NAMALWA (cell line): ENCODE results near the gene FAR1.
A peak's percentile ranks its signal among the peaks of the same experiment; 100 is the strongest.
"Not testable (repeated sequence)": the region's sequence is repeated elsewhere in the genome, so short reads cannot be mapped to it uniquely, and the experiment has no call there.

Experiments used
- DNase-seq: peaks from one replicate; pipeline ENCODE4 v3.0.0-alpha.2; 2015; ENCODE audit warnings: low spot score

FAR1 gene, protein sequence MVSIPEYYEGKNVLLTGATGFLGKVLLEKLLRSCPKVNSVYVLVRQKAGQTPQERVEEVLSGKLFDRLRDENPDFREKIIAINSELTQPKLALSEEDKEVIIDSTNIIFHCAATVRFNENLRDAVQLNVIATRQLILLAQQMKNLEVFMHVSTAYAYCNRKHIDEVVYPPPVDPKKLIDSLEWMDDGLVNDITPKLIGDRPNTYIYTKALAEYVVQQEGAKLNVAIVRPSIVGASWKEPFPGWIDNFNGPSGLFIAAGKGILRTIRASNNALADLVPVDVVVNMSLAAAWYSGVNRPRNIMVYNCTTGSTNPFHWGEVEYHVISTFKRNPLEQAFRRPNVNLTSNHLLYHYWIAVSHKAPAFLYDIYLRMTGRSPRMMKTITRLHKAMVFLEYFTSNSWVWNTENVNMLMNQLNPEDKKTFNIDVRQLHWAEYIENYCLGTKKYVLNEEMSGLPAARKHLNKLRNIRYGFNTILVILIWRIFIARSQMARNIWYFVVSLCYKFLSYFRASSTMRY

DNA sequence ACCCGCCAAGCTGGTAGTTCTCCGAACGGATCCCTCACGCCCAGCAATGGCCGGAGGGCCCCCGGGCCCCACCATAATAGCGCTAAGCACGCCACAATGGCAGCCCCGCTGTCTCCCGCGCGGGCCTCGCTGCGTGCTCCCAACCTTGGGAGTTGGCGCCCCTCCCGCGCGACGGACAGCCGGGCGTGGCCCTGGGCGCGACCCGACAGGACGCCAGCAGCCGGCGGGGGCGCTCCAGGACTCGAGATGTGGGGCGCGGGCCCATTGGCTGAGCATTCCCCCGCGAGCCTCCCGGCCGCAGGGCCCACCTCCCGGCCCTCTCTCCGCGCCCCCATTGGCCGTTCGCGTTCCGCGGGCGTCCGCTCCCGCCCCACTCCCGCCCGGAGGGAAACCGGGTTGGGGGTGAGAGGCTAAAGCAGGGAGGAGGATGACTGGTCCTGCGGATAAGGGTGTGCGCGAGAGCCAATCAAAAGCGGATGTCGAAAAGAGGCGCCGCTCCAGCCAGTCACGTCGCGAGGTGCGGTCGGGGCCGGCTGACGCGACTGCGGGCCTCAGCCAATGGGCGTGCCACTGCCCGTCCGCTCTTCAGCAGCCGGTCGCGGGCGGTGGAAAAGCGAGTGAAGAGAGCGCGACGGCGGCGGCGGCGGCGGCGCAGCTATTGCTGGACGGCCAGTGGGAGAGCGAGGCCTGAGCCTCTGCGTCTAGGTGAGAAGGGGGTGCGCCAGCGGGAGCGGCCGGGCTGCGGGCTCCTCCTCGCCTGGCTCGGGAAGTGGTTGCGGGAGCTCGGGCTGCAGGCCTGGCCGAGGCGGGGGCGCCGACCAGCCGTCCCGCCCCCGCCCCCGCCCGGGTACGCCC is at the start of gene FAR1:
Gene FAR1 (plus strand): TSS at position 567 of the 855 bp plus-strand sequence. CDS start 26,098 bp downstream, outside the sequence.
- peak; percentile 98 for DNase-seq

DNA sequence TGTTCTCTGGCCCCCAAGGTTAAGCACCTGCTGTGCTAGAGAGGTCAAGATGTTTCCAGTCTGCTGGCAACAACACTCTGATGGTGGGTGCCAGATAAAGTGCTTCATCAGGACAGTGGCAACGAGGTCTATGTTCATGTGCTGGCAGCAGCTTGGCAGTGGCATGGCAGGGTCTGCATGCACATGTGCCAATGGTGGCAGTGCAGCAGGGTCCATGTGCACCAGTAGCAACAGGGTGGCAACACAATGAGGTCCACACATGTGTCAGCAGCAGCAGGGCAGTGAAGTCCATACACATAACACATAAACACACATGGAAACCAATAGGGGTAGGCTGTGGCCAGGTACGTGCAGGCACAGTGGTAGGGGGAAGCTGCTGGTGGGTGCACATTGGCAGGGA is 48.4 kb upstream of the FAR1 start:
- no peak for DNase-seq

DNA sequence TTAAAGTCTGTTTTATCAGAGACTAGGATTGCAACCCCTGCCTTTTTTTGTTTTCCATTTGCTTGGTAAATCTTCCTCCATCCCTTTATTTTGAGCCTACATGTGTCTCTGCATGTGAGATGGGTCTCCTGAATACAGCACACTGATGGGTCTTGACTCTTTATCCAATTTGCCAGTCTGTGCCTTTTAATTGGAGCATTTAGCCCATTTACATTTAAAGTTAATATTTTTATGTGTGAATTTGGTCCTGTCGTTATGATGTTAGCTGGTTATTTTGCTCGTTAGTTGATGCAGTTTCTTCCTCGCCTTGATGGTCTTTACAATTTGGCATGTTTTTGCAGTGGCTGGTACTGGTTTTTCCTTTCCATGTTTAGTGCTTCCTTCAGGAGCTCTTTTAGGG is 41.6 kb upstream of the FAR1 start:
- not testable (repeated sequence) for DNase-seq

DNA sequence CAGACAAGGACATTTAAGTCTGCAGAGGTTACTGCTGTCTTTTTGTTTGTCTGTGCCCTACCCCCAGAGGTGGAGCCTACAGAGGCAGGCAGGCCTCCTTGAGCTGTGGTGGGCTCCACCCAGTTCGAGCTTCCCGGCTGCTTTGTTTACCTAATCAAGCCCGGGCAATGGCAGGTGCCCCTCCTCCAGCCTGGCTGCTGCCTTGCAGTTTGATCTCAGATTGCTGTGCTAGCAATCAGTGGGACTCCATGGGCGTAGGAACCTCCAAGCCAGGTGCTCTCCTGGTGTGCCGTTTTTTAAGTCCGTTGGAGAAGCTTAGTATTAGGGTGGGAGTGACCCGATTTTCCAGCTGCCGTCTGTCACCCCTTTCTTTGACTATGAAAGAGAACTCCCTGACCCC is 39.8 kb upstream of the FAR1 start:
- DNase-seq = not testable (repeated sequence)

DNA sequence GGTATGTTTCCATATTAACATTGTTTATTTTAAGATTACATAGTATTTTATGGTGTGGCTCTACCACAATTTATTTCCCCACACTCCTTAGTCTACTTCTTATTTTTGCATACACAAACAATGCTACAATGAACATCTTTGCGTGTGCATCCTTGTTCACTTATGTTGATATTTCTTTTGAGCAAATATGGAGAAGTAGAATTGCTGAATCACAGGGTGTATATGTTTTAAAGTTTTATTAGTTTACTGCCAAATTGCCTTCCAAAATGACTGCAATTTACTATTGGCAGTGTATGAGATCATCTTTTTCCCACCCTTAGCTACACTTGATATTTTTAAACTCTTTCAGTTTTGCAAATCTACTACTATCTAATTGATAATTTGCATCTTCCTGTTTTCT is 38.7 kb upstream of the FAR1 start:
- no peak for DNase-seq

DNA sequence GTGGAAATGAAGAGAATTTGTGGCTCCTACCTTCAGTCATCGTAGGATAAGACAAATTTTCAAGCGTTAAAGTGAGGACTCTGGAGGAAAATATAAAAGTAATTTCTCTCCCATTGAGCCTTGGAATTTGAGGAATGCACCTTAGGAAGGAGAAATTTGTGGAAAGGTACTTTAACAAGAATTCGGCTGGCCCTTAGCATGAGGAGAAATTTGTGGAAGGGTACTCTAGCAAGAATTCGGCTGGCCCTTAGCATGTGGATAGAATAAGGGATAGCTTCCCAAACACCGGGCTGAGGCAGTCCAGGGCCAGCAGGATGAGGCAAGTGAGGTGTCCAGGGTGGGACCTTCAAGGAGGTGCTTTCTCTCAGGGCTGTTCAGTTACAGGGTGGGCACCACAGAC is 33.2 kb upstream of the FAR1 start:
- DNase-seq = no peak

DNA sequence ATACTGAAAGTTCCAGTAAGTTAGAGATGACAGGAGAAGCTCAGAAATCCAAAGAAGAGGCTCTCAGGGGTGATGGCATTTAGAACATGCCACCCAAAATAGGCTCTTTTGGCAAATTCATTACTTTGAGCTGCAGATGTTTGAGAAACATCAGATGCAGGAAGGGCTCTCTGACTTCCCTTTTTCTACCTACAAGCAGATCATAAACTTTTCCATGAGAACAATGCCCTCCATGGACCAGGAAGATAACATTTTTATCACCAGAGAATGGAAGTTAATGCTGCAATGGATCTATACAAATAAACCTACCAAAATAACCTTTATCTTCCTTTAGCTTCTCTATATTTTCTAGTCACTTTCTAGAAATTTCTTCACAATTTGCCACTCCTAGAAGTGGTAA is 32.7 kb upstream of the FAR1 start:
- no peak for DNase-seq

DNA sequence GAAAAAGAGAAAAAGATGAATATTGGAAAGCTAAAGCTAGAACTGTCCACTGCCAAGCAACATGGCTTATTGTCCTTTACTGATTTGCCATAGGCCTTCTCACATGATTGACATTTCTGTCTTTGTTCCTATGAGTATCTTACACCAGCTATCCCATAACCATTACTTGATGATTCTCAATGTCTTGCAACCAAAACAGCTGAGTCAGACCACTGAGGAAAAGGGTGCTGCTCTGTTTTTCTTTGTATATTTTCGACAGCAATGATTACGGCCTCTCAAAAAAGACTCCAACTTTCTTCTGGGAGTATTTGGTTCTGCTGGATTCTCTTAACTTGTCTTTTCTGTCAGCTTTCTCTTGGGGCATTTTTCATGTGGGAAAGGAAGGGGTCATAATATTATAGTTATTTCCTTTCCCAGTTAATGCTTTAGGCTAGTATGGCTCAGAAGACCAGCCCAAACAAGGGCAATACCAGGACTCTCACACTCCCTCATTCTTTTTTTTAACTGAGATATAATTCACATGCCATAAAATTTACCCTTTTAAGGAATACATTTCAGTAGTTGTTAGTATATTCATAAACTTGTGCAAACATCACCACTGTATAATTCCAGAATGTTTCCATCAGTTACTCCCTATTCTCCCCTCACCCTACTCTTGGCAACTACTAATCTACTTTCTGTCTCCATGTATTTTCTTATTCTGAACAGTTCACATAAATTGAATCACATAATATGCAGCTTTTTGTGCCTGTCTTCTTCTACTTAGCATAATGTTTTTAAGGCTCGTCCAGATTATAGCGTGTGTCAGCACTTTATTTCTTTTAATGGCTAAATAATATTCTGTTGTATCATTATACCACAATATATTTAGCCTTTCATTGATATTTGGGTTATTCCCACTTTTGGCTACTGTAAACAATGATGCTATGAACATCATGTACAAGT is 31.1 kb upstream of the FAR1 start:
- no peak for DNase-seq

DNA sequence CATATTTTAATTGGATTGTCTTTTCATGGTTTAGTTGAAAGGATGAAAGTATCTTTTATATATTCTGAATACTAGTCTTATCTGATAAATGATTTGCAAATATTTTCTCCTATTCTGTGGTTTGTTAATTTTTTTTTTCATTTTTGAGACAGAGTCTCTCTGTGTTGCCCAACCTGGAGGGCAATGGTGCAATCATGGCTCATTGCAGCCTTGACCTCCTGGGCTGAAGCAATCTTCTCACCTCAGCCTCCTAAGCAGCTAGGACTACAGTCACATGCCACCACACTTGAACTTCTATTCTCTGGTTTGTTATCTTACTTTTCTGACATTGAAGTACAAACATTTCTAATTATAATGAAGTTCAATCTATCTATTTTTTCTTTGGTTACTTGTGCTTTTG is 30.0 kb upstream of the FAR1 start:
- no peak for DNase-seq

DNA sequence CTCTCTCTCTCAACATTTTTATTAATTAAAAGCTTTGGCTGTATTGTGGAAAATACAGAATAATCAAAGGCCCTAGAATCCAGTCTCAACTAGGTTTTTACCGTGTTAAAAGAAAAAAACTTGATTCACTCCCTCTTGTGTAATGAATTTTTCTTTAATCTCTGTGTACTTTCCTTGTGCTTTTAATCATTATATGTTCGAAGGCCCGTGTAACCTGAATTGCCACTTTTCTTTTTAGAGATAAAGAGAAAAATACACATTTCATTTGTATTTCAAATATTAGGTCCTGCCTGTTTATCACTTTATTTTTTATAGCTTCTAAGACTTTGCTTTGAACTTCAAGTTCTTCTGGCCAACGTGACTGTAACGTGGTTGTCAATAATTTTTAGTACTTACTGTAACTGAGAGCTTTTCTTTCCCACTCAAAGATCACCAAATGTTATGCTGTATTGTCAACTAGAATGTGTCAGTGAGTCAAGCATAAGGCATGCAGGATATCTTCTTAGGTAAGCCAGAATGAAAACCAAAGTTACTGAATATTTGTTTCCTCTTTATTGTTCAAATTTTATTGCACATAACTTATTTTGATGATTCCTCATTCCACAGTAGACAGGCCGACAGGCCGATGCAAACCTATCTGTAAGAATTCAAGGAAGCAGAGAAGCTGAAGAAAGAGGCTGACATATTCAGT is 23.3 kb upstream of the FAR1 start:
- DNase-seq = no peak

DNA sequence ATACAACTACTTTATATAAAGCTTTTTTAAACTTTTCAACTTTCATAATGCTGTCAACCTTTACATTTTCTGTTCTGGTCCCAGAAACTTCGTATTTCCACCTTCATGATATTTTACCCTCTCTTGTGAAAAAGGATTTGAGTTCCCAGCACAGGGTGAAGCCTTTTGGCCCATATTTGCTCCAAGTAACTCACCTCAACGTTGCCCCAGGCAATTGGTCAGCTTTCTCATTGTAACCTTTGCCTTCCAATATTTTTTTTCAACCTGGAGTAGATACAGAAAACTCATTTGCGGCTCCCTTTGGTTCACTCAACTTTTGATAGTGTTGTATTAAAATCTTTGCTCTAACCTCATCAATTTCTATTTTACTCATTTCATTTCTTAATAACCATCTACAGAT is 21.1 kb upstream of the FAR1 start:
- DNase-seq = no peak

DNA sequence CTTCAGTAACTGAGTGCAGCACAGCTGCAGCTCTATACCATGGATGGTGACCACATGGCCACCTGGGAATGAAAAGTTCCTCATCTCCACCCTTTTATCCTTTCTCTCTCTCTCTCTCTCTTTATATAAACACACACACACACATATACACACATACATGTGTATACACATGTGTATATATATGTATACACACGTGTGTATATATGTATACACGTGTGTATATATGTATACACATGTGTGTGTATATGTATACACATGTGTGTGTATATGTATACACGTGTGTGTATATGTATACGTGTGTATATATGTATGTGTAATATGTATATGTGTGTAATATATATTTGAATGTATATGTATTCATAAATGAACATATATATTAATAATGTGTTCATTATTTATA is 18.8 kb upstream of the FAR1 start:
- no peak for DNase-seq

DNA sequence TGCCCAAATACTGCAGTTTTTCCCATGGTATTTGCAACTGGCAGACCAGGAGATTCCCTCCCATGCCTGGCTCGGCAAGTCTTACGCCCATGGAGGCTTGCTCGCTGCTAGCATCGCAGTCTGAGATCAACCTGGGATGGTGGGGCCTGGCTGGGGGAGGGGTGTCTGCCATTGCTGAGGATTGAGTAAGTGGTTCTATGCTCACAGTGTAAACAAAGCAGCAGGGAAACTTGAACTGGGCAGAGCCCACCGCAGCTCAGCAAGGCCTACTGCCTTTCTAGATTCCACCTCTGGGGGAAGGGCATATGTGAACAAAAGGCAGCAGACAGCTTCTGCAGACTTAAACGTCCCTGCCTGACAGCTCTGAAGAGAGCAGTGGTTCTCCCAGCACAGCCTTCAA is 17.0 kb upstream of the FAR1 start:
- not testable (repeated sequence) for DNase-seq

DNA sequence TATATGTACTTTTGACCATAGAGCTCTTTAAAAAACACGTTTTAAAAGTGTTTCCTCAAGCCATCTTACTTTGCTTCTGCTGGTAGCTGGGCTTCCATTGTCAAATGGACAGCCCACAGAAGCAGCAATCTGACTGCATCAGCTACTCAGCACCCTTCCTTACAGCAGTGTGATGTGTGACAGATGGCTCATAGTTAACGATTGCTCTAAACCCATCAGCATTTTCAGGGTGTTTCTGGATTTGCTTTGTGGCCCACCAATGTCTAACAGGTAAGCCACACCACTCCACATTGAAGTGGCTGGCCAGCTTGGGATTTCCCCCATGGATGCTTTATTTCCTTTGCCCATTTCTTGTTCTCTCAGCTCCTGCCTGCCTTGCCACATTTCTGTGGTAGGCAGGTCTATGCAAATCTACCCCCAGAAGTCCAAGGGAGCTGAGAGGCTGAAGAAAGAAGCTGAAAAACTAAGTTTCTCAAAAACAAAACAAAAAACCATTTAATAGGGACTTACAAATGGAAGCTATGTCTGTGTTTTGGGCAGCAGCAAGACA is 7.3 kb upstream of the FAR1 start:
- no peak for DNase-seq

DNA sequence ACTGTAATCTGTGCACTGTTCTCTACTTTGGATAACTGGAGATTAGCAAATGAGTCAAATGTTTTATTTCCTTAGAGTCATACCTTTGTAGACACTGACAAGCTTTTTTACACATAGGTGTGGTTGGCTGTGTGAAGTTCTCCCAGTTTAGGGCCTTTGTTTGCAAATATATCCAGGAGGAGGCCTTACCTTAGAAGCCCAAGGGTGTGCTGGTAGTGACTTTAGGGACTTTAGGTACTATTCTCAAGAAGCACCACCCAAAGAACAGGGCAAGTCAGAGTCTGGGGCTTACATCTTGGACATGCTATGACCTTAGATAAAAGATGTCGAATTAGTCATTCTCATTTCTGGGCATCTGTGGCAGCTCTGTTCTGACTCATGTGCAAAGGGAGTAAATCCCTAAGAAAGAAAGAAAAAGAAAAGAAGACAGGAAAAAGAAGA is 4.8 kb upstream of the FAR1 start:
- DNase-seq = no peak

DNA sequence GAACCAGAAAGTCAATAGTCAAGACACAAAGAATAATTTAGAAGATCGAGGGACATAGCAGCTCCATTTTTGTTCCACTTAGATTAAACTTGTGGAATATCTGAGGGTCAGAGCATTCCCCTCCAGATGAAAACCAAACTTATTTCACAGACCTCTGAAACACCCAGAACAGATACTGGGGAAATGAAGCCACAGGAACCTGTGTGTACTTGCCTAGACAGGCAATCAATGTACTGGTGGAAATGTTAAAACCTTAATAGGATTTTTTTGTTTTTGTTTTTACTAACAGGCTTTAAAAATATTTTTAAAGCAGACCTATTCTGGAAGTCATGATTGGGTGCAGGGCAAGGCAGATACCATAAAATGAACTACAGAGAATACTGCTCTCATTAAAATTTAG is 4.1 kb upstream of the FAR1 start:
- no peak for DNase-seq

DNA sequence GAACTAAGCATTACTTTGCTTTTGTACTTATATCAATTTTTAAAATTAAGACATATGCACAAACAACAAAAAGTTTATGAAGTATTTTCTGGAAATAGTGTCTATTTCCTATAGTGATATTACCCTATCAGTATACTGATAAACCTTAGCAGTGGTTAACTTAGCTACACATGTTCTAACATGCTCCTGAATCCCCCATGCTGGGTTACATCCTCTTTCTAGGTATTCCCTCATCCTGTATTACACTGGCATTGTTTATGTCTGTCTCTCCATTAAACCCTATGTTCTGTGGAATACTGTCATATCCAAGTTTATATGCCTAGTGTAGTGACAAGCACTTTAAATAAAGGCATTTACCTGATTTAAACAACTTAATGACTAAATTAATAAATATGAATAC is 1.8 kb upstream of the FAR1 start:
- DNase-seq = no peak

DNA sequence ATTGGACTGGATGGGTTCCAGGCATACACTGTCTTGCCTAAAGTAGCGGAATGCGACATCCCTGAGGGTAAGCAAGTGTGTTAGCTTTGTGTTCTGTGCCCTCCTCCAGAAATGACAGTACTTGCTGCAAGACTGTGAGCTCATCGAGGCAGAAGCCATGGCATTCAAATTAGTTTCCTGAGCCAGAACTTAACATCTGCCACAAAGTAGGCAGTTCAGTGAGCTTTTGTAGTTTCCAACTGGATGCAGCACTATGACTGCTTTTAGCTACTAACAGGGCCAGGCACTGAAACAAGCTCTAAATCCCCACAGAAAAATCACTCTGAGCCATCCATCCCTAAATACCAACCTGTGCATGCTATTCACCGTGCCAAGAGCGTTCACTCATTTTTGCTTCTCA is 1.2 kb upstream of the FAR1 start:
- peak; percentile 73 for DNase-seq

DNA sequence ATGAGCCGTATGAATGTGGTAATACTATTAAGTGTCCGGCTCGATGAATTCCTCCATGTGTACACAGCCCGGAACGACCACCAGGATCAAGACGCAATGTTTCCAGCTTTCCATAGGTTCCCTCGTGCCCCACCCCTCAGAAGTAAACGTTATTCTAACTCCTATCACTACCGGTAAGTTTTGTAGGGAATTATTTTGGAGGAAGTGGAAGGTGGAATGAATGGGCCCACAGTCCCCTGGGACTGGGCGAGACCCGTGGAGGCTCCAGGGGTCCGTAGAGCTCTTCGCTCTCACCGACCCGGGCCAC is 720 bp upstream of the FAR1 start:
- DNase-seq = no peak

DNA sequence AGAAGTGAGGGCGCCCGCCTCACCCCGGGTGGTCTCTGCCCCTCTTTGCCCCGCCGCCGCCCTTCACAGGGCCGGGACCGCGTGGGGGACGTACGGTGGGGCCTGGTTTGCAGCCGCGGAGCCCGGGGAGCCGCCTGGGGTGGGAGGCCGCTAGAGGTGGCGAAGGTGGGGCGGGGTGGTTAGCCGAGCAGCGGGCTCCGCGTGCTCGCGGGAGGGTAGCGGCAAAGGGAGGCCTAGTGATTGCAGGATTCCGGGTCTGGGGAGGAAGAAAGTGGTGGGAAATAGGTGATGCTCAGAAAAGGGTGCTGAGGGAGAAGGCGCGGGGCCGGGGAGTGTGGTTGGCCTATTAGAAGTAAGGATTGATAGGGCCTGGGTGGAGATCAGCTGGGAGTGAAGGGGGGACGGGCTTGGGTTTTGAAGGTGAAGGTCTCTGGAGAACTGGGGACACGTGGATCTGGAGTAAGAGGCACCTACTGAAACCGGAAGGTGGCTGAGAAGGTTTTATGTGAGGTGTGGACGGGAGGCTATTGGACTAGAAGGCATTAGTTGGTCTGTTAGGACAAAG is 571 bp downstream of the FAR1 start:
- peak; percentile 73 for DNase-seq
